Erythroblast (primary cell): ENCODE results near the gene SMC5.

ENCODE experiments used
- GATA1 ChIP-seq: IDR thresholded peaks from 2 replicates; pipeline ENCODE4 v1.6.1; 2011; ENCODE audit warnings: low read depth, mild to moderate bottlenecking, control low read depth, low read length, moderate library complexity
- POLR2A ChIP-seq: IDR thresholded peaks from 2 replicates; pipeline ENCODE4 v1.6.1; 2011; ENCODE audit warnings: mild to moderate bottlenecking, low read length

DNA sequence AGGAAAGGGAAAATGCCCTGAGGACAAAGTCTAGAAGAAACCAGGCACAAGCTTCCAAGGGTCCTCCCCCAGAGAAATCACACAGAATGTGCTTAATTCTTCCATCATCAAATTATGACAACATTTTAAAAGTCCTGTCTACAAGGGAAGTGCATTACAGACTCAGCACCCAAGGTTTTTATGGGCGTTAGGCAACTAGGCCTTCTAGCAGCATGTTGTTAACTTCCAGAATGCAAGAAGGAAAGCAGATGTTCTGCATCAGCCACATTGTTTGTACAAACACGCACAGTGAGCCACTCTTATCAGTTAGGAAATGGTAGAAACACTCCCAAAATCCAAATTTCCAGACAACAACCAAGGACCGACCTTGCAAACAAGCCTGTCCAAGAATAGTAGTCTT, 26.5 kb downstream of the SMC5 start:
- no peak for TF ChIP-seq POLR2A
- no peak for TF ChIP-seq GATA1
